Renal pelvis (tissue), 12 donors: Measurements from ENCODE around the gene BOLA2. TPM values are rescaled to one million over a fixed set of nuclear protein-coding genes. Genes with fewer than 3 reads are reported as not detected.
"Not testable (repeated sequence)": the region's sequence is repeated elsewhere in the genome, so short reads cannot be mapped to it uniquely, and the experiment has no call there.

Experiments
- DNase-seq: peaks from one replicate; pipeline ENCODE4 v3.0.0-alpha.2; 2013
- long read RNA-seq, 16 experiments: transcript quantifications; one replicate each; lab custom pipeline, GENCODE V29; 2026
- polyA plus RNA-seq, 3 donors: library from polyadenylated mRNA; unstranded; fragments of 120-200 nt; gene quantifications; one replicate each; pipeline ENCODE4 v1.2.1, GENCODE V29; 2013; ENCODE audit not compliant: insufficient read length in 3 of 3

BOLA2 gene
- polyA plus RNA-seq = 1 to 10 TPM; 2.7 to 7.1 (median 4.9) TPM
- long read RNA-seq, donor 1, transcript BOLA2-201 (3 exons, 1,012 nt) = major isoform, 15 of 68 reads
- long read RNA-seq, donor 1, partial matches to known transcripts = 28 of 68 reads
- long read RNA-seq, donor 1, other reads (novel, unspliced or antisense) = 25 of 68 reads
- long read RNA-seq, donor 2, transcript BOLA2-201 (3 exons, 1,012 nt) = major isoform, 13 of 13 reads
- long read RNA-seq, donor 2, partial matches to known transcripts = 0 of 13 reads
- long read RNA-seq, donor 2, other reads (novel, unspliced or antisense) = 0 of 13 reads
- long read RNA-seq, donor 3, transcript BOLA2-201 (3 exons, 1,012 nt) = major isoform, 17 of 17 reads
- long read RNA-seq, donor 3, partial matches to known transcripts = 0 of 17 reads
- long read RNA-seq, donor 3, other reads (novel, unspliced or antisense) = 0 of 17 reads
- long read RNA-seq, donor 4, transcript BOLA2-201 (3 exons, 1,012 nt) = major isoform, 34 of 42 reads
- long read RNA-seq, donor 4, partial matches to known transcripts = 8 of 42 reads
- long read RNA-seq, donor 4, other reads (novel, unspliced or antisense) = 0 of 42 reads
- long read RNA-seq, donor 5, transcript BOLA2-201 (3 exons, 1,012 nt) = major isoform, 12 of 12 reads
- long read RNA-seq, donor 5, partial matches to known transcripts = 0 of 12 reads
- long read RNA-seq, donor 5, other reads (novel, unspliced or antisense) = 0 of 12 reads
- long read RNA-seq, donor 6, transcript BOLA2-201 (3 exons, 1,012 nt) = major isoform, 13 of 13 reads
- long read RNA-seq, donor 6, partial matches to known transcripts = 0 of 13 reads
- long read RNA-seq, donor 6, other reads (novel, unspliced or antisense) = 0 of 13 reads
- long read RNA-seq, donor 7, transcript BOLA2-201 (3 exons, 1,012 nt) = major isoform, 31 of 31 reads
- long read RNA-seq, donor 7, partial matches to known transcripts = 0 of 31 reads
- long read RNA-seq, donor 7, other reads (novel, unspliced or antisense) = 0 of 31 reads
- long read RNA-seq, donor 8, partial matches to known transcripts = 0 of 4 reads
- long read RNA-seq, donor 8, other reads (novel, unspliced or antisense) = 0 of 4 reads
- long read RNA-seq, donor 9, transcript BOLA2-201 (3 exons, 1,012 nt) = major isoform, 15 of 15 reads
- long read RNA-seq, donor 9, partial matches to known transcripts = 0 of 15 reads
- long read RNA-seq, donor 9, other reads (novel, unspliced or antisense) = 0 of 15 reads
- long read RNA-seq, donor 10, transcript BOLA2-201 (3 exons, 1,012 nt) = major isoform, 16 of 21 reads
- long read RNA-seq, donor 10, partial matches to known transcripts = 5 of 21 reads
- long read RNA-seq, donor 10, other reads (novel, unspliced or antisense) = 0 of 21 reads
- long read RNA-seq, donor 11, transcript BOLA2-201 (3 exons, 1,012 nt) = major isoform, 12 of 28 reads
- long read RNA-seq, donor 11, partial matches to known transcripts = 9 of 28 reads
- long read RNA-seq, donor 11, other reads (novel, unspliced or antisense) = 7 of 28 reads
- long read RNA-seq, donor 12, transcript BOLA2-201 (3 exons, 1,012 nt) = major isoform, 24 of 29 reads
- long read RNA-seq, donor 12, partial matches to known transcripts = 5 of 29 reads
- long read RNA-seq, donor 12, other reads (novel, unspliced or antisense) = 0 of 29 reads
- long read RNA-seq, donor 13, transcript BOLA2-201 (3 exons, 1,012 nt) = major isoform, 18 of 18 reads
- long read RNA-seq, donor 13, partial matches to known transcripts = 0 of 18 reads
- long read RNA-seq, donor 13, other reads (novel, unspliced or antisense) = 0 of 18 reads
- long read RNA-seq, donor 14 = 0 reads
- long read RNA-seq, donor 15 = 0 reads
- long read RNA-seq, donor 16, transcript BOLA2-201 (3 exons, 1,012 nt) = major isoform, 29 of 35 reads
- long read RNA-seq, donor 16, partial matches to known transcripts = 6 of 35 reads
- long read RNA-seq, donor 16, other reads (novel, unspliced or antisense) = 0 of 35 reads

GRCh38 chr16:29454269-29454668 is at the start of gene BOLA2, which contains the start of gene SLX1B:
TSS of gene BOLA2 (minus strand) at chr16:29454351. CDS start at chr16:29454253, 98 bp downstream.
TSS of gene SLX1B (plus strand) at chr16:29454533.
- not testable (repeated sequence) for DNase-seq

- DNase-seq = not testable (repeated sequence)
These were observed 28.1 kb upstream of the BOLA2 start for GRCh38 chr16:29482276-29482675.

DNA sequence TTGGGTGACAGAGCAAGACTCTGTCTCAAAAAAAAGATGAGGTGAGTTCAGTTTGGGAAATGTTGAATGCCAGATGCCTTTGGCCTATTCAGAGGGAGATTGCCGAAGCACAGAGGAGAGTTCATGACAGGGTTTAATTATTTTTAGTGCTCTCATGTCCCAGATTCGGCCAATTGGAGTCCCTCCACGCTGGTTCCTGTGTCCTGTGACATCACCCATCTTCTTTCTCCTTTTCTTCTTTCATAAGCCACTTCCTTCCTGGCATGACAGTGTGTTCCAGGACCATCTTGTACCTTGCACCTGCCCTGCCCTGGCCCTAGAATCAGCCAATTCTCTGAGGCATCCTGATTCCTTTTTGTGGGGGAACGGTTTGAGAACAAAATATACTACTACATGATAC is 17.9 kb upstream of the BOLA2 start:
- DNase-seq = not testable (repeated sequence)

GRCh38 chr16:29469660-29470059 is 15.5 kb upstream of the BOLA2 start:
- not testable (repeated sequence) for DNase-seq

DNA sequence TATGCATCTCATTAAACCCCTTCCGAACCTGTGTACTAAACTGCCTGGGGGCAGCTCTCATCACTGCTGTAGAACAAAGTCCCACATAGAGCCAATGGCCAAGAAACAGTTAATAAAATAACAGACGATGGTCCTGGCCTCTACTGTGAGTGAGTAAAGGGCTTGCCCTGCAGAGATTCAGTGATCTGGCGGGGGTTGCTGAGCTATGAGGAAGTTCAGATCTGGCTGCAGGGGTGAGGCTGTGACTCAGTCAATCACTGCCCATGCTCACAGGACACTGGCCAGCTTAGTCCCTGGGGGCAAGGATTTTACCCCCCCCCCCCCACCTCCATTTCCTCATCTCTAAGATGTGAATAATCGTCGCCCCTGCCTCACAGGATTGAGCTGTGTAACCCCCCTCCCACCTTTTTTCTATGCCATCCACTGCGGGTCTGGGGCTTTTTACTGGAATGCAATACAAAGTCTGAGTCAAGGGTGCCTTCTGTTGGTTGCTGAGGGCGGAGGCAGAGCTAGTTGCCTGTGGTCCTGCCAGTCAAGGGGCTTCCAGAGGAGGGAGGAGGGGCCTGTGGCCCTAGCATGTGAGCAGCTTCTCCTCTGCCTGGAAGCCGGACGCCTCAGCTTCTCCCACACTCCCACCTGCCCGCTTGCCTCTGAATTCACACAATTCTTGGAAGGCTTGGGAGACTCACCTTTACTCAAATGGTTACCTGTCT is 13.7 kb upstream of the BOLA2 start:
- not testable (repeated sequence) for DNase-seq

DNA sequence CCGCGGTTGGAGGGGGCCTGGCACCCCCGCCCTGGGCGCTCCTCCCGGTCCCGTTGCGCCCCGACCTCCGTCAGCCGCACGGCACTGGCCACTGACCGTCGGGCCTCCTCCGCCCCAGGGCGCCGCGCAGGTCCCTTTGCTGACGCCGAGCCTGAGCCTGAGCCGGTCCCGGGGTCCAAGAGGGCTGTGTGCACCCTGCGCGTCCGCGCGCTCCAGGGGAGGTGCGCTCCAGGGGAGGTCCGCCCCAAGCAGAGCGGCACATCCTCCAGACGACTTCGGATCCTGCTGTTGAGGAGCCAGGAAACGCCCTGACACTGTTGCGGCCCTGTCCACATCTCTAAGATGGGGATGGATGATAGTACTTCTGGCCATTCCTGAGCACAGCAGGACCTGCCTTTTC is 12.8 kb upstream of the BOLA2 start:
- not testable (repeated sequence) for DNase-seq

DNA sequence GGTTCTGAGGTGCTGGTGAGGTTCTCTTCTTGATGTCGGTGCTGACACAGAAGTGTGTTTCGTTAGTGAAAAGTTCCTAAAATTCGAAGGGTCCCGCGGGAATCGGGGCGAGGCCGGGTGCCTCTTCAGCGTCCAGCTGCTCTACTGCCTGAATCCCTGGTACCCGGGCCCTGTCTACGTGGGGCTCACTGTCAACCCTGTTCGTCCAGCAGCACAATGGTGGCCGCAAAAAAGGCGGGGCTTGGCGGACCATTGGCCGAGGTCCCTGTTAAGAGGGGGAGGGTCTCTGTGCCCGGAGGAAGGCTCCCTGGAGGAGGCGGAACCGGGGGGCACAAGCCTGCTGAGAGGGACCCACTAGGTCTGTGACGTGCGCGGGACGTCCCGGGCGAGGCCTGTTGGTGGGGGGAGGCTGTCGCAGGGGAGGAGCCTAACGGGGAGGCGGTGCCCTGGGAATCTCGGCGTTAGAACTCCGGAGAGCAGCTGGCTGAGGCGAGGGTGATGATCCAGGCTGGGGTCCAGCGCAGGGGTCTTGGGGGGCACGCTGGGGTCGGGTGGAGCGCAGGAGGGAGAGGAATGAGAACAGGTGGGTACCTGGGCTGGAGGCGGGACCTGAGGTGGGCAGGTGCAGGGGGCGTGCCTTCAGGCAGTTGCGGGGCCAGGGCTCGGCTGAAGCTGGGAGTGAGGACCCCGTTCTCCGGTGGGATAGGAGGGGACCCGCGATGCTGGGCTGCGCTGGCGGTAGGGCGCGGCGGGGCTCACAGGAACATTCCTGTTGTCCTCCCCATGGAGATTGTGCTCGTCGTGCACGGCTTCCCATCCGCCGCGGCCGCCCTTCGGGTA is 12.1 kb upstream of the BOLA2 start:
- DNase-seq = not testable (repeated sequence)

DNA sequence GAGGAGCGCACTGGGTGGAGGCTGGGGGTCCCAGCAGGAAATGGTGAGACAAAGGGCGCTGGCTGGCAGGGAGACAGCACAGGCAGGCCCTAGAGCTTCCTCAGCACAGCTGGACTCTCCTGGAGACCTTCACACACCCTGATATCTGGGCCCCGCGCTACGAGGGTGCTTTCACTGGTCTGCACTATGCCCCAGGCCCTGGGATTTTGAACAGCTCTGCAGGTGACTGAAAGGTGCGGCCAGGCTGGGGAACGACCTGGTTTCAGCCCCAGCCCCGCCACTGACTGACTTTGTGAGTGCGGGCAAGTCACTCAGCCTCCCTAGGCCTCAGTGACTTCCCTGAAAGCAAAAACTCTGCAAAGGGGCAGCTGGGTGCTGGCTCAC is 6.5 kb upstream of the BOLA2 start:
- DNase-seq = not testable (repeated sequence)

DNA sequence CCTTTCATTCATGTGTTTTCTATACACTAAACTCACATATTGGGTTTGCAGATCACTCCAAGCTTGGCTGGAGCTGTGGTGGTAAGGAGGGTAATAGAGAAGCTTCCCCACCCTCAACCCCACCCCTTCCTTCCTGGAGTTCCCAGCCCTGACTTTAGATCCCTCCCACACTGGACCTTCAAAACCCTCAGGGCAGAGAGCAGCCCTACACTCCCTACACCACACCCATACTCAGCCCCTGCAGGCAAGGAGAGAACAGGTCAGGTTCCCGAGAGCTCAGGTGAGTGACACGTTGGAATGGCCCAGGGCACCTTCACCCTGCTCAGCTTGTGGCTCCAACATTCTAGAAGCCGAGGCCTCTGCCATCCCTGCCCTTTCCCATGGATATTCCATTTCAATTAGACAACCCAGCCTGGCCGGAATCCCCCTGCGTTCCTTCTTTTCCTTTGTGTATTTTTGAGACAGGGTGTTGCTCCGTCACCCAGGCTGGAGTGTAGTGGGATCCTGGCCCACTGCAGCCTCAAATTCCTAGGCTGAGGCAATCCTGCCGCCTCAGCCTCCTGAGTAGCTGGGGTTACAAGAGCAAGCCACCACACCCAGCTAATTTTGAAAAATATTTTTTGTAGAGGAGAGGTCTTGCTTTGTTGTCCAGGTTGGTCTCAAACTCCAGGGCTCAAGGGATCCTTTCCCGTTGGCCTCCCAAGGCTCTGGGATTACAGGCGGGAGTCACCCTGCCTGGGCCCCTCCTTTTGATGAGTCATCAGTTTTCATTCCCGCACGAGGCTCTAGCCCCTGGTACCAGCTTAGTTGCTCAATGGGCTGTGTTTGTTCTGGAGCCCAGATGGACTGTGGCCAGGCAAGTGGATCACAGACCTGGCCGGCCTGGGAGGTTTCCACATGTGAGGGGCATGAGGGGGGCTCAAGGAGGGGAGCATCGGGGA is 5.8 kb upstream of the BOLA2 start, which contains the start of gene SULT1A4:
Gene SULT1A4, plus strand, starts transcription at position 208 of the 941 bp plus-strand sequence. CDS start 1,473 bp downstream, outside the sequence.
- not testable (repeated sequence) for DNase-seq

GRCh38 chr16:29457660-29458059 is 3.5 kb upstream of the BOLA2 start:
- not testable (repeated sequence) for DNase-seq

DNA sequence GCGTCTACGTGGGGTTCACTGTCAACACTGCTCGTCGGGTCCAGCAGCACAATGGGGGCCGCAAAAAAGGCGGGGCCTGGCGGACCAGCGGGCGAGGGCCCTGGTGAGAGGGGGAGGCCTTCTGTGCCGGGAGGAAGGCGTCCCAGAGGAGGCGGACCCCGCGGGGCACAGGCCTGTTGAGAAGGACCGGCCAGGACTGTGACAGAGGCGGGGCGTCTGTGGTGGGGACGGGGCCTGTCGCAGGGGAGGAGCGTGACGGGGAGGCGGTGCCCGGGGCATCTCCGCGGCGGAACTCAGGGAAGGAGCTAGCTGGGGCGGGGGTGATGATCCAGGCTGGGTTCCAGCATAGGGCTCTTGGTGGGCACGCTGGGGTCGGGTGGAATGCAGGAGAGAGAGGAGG is 677 bp upstream of the BOLA2 start:
- DNase-seq = not testable (repeated sequence)

DNA sequence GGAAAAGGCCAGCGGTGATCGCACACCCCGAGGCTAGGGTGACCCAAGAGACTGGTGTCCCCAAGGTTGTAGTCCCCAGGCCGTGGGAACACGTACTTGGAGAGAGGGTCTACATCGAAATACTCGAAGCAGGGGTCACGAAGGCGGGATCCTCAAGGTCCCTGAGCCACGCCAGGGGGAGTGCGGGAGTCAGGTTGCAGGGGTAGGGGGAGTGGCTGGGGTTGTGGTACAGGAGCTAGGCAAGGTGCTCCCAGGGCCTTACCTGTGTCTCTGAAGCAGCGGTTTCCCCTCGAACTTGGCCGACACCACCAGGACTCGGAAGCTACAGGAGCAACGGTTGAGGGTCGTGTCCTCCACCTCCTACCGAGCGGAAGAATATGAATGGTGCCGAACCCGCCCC is 397 bp downstream of the BOLA2 start:
- DNase-seq = not testable (repeated sequence)

- DNase-seq = not testable (repeated sequence)
These were observed 28.8 kb downstream of the BOLA2 start for GRCh38 chr16:29425390-29425789.

GRCh38 chr16:29423587-29423986 is 30.6 kb downstream of the BOLA2 start:
- not testable (repeated sequence) for DNase-seq

- not testable (repeated sequence) for DNase-seq
These were observed 48.9 kb downstream of the BOLA2 start for GRCh38 chr16:29405249-29405648.
